CD1c-positive myeloid dendritic cell (primary cell): Measurements from ENCODE around the gene METRNL.
"Not testable (repeated sequence)": the region's sequence is repeated elsewhere in the genome, so short reads cannot be mapped to it uniquely, and the experiment has no call there.

Experiments used
- DNase-seq: peaks from one replicate; pipeline ENCODE4 v3.0.0-alpha.2; 2016; ENCODE audit errors: extremely low spot score

The METRNL gene

DNA sequence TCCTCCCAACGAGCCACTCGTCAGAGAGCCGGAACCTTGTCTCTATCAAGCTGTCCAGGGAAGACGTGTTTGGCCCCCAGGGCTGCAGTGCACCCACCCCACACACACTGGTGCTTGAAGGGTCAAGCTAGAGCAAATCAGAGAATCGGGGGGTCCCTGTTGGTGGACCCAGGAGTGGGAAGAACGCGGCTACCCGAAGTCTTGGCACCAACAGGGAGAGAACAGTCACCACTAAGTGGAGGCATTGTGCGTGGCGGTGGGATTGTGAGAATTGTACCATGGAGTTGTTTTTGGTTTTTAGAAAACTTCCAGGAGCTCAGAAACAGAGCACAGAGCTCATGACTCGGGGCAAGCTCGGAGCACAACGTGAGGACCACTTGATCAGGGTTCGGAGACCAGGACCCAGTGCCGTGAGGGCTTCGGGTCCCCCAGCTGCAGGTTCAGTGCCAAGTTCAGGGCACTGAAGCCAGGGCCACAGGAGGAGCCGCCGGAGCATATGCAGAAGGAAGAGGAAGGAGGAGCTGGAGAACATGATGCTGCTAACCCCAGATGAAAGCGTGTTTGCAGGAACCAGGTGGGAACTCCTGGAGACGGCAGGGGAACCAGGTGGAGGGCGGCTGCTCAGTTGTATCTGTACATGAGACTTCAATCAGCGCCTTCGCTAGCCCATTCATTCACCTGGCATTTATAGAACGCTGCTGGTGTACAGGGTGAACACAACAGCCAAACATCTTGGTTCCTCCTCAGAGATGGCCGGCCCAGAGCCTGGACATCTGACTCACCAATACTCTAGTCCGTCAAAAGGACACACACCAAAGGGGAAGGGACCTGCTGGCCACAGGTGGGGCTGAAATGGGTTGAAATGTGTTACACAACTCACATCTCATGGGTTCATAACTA, 42.8 kb downstream of the METRNL start:
- DNase-seq: no peak

DNA sequence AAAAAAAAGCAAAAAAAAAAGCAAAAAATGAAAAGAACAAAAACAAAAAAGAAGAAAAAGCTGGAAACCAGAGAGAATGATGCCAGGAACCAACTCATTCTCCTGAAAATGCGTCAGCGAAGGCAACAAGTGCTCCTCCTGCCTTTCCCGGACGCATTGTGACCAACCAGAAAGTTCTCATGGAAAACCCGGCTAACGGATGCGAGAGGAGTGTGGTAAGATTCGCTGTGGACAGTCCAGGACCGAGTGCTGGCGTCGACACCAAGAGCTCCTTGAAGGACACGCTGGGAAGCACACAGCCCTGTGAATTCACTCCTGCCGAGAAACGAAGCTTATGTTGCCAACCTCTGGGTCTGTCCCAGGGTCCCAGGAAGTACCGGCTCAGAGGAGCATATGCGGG, 43.4 kb downstream of the METRNL start:
- no peak for DNase-seq

DNA sequence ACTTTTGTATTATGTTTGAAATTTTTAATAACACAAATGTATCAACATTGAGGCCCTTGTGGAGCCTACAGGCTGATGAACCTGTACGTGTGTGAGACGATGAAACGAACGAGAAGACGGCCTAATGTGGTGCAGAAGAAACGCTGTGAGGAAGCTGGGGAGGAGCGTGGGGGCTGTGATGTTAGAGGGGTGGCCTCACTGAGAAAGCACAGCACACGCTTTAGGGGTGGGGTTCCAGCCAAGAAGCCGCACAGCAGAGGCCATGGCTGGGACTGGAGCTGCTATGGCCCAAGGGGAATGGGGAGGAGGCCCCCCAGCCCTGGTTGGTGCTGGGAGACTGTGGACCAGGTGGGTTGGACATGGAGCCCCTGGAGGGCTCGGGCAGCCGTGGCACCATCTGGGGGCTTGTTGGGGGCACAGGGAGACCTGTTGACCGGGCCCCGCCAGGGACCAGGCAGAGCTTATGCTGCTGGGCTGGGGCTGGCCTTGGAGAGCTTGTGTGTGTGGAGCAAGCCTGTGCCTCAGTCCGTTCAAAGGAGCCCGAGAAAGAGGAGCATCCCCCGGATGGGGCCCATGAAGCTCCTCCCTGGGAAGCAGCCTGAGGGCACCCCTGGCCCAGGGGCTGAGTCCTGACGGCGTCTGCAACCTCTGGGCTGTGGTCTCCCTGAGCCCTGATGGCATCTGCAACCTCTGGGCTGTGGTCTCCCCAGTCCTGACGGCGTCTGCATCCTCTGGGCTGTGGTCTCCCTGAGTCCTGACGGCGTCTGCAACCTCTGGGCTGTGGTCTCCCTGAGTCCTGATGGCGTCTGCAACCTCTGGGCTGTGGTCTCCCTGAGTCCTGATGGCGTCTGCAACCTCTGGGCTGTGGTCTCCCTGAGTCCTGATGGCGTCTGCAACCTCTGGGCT, 44.7 kb downstream of the METRNL start:
- DNase-seq: no peak

DNA sequence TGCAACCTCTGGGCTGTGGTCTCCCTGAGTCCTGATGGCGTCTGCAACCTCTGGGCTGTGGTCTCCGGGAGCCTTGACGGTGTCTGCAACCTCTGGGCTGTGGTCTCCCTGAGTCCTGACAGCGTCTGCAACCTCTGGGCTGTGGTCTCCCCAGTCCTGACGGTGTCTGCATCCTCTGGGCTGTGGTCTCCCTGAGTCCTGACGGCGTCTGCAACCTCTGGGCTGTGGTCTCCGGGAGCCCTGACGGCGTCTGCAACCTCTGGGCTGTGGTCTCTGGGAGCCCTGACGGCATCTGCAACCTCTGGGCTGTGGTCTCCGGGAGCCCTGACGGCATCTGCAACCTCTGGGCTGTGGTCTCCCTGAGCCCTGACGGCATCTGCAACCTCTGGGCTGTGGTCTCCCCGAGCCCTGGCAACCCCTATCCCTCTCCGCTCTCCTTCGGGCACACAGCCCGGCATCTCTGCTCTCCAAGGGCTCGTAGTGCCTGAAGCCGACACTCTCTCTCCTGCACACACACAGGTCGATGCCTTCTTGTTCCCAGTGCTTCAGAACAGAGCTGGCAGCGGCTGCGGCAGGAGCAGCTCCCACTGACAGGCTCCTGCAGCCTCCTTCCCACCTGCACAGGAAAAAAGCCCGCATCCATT, 45.6 kb downstream of the METRNL start:
- DNase-seq: no peak

DNA sequence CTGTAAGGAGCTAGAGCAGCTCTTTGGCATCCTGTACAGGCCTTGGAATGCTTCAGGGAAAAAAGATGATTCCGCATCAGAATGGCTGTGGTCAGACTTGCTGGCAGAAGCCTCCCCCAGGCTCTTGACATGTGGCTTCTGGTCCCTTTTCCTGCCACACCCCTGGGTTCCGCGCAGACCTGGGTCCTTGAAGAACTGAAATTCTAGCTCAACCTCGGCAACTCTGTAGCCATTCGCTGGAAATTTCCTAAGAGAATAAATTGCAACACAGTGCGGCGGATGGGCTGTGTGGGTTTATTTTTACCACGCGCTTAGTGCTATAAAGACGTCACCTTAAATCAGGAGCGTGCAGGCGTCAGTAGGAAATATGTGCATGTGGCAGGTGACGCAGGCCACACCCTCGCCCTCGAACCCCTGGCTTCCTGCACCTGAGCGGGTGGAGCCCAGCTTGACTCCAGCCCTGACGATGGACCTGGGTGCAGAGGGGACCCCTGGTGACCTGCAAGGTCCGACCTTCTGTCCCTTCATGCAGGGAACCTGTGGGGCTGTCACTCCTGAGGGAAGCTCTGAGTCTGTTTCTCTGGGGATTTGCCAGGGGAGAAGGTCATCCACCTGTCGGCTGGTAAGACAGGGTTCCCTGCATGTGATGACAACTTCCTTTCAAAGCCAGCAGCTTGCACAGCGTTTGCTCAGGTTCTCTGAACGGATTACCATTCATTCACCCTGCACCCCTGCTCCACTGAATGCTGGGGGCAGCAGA, 46.3 kb downstream of the METRNL start:
- peak; percentile 96 for DNase-seq

DNA sequence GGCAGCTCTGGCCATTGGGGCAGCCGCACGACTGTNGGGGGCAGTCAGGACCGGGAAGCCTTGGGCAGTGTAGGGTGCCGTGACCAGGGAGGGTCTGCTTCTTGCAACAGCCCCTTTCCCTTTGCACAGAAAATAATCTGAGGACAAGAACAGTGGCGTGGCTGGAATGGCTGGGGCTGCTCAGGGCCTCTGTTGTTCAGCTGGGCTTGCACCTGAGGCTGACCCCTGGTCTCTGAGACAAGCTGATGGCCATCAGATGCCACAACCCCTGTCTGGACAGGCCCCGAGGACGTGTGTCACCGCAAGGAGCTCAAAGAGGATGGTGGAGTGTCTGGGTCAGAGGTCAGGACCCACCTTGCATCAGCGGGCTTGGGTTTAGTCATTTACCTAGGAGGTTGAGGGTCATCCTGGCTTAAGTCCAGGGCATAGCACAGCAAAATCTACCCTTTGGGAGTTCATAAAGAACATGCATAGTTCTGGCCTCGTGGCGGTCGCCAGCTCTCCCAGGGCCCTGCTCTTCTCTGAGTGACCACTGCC, 46.9 kb downstream of the METRNL start:
- DNase-seq: peak; percentile 38

DNA sequence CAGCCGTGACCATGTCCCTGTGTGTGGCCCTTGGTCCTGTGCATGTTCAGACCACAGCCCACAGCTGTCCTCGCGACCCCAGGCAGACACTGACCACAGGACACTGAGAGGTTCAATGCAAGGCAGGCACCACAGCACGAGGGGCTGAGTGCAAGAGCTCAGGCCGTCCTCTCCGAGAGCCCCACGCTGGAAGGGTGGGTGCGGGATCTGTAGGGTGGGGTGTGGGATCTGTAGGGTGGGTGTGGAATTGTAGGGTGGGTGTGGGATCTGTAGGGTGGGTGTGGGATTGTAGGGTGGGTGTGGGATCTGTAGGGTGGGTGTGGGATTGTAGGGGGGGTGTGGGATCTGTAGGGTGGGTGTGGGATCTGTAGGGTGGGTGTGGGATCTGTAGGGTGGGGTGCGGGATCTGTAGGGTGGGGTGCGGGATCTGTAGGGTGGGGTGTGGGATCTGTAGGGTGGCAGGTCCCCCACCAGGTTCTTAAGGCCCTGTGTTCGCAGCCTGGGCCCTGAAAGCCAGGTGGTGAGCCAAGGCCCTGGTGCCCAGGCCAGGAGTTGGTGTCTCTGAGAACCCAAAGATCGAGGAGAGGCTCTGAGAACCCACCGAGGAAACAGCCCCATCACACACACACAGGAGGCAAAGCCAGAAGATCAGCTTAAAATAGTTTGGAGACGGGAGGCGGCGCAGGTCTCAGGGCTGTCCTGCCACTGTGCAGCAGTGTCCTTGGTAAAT, 48.2 kb downstream of the METRNL start:
- DNase-seq: no peak

DNA sequence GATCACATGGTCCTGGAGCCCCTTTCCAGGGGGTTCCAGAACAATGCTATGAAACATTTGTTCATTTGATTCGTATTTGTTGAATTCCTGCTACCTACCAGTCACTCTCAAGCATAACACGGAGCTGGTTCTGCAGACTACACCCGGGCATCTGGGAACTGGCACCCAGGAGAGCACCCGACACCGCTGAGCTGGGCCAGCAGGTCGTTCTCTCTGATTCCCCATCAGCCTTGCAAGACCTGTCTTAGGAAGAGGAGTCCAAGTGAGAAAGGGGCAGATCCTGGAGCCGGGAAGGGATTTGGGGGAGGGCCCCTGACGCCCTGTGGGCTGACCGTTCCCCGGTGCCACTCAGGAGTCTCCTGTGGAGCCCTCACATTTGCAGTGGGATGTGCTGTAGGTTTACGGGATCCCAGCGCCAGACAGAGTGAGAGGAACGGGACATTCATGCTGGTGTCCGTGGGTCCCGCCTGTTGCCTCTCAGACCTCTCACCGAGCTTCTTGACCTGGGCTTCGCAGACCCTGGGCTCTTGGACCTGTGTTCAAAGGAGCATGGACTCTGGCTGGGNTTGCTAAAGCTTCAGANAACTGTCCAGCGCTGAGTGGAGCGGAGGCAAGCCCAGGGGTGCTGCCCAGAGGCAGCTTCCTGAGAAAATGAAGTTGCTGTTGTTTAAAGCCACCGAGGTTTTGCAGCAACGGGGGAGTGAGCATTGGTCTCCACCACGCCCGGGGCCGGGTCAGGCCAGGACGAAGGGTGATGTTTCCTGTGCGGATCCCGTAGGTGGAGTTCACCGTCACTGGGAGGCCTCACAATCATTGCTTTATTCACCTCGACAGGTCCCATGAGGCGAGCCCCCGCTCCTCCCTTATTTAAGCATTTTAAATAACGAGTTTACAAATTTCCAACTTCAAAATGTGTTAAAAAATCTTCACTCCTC, 49.2 kb downstream of the METRNL start:
- DNase-seq: no peak

DNA sequence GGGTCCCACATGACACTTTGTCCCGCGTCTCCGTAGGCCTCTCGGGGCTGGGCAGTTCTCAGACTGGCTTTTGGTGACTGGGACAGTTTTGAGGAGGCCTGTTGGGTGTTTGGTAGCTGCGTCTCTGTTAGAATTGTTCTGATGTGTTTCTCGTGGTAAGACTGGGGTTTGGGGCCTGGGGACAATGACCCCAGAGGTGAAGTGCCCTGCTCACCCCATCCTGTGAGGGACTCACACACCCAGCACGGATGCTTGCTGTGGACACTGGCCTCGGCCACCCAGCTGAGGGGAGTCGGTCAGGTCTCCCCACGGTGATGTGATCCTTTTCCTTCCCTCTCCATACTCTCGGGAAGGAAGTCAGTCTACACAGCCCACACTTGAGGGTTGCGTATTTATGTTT, 50.3 kb downstream of the METRNL start:
- DNase-seq: no peak

DNA sequence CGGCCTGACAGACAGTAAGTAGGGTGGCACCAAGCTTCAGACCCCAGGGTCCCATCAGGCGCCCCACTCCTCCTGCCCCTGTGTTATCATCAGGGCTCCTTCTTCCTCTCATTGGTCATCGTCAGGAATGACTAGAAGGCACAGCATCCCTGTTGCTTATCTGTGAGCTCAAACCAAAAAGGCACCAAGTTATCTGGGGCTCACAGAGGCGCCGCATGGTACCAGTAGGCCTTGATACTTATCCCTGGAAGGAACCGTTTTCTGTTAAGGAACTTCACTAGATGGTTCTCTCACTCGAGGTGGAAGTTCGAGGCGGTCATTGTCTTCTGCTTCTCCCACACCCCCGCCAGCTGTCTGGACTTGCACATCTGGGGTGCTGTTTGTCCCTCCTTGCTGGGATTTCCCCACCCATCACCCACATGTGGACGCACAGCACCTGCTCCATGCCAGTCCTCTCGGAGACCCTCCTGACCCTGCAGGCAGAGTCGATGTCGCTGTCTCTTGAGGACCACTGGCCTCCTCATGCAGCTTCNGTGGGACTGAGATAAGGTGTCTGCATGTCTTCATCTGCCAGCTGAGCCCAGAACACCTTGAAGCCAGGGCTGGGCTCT, 52.1 kb downstream of the METRNL start:
- peak; percentile 38 for DNase-seq

DNA sequence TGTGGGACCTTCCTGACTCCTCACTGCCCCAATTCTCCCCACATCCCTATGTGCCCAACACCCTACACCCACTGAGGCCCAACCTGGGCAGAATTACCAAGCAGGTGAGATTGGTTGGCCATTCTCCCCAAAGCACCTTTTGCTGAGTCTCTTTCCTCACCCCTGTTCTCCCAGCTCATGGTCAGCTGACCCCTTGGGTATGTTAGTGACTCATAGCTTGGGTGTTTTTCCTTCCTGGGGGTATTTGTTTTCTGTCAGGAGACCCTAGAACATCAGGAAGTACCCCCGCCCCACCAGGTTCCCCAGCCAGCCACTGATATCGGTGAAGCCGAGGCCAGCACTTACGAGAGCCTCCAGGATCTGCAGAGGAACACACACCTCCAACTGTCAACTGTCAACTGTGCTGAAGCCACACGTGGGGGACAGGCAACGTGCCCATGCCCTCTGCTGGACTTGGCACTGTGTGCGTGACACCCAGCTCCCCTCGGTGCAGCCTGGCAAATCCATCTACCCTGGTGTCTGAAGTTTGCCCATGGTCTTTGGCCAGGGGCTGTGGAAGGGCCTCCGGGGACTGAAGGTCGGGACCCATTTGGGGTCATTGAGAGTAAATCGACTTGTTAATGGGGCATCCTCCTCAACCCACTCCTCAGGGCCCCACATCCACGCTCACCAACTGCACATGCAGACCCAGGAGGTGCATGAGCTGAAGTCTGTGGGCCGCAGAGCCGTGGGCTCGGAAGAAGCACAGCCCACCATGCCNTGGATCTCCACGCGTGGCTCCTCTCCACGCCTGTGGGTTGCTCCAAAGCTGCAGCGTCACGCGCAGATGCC, 53.1 kb downstream of the METRNL start:
- no peak for DNase-seq

DNA sequence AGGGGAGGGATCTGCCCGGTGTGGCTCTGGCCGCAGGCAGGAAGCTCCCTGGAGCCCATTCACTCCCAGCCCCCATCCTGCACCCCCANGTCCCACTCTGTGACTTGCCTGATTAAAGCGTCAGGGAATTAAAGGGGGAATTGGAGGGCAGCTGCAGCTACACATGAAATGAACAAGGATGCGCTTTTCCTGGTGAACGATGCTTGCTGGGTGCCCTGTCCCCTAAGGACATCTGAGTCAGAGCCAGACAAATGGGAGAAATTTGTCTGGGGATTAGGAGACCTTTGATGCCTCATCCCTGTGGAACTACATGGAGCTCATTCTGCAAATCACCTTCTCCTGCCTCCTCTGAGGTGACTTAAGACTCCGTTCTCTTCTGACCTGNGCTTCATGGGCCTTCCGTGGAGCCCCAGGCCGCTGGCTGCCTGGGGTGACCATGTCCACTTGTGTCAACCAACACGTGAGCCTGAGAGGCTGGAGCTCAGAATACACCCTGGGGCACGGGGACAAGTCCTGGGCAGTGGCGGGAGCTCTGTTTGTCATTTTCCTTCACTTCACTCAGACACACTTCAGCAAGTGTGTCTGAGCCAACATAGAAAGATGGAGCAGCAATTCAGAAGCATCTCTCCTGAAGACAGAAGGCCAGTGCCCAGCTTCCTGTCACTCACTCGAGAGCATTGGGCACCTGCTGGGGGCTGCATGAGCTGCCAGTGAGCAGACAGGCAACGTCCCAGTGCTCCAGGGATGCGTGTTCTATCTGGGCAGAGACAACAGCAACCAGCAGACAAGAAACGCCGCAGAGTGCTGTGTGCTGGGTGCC, 54.1 kb downstream of the METRNL start:
- no peak for DNase-seq

DNA sequence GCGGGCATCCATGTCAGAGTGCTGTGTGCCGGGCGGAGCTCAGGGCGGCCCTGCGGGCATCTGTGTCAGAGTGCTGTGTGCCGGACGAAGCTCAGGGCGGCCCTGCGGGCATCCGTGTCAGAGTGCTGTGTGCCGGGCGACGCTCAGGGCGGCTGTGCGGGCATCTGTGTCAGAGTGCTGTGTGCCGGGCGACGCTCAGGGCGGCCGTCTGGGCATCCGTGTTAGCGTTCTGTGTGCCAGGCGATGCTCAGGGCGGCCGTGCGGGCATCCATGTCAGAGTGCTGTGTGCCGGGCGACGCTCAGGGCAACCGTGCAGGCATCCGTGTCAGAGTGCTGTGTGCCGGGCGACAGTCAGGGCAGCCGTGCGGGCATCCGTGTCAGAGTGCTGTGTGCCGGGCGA, 55.0 kb downstream of the METRNL start:
- DNase-seq: not testable (repeated sequence)

DNA sequence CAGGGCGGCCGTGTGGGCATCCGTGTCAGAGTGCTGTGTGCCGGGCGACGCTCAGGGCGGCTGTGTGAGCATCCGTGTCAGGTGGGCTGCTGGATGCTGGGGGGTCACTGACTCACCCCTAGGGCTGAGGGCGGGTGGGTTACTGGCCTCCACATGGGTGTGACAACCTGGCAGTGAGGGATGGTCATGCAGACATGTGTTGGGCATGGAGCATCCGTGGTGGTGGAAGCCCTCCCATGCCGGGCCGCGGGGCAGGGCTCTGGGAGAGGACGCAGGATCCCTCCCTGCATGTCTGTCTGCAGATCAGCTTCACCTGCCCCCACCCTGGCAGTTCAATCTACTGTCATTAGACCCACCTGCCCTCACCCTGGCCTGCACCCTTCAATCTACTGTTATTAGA, 56.3 kb downstream of the METRNL start:
- no peak for DNase-seq

DNA sequence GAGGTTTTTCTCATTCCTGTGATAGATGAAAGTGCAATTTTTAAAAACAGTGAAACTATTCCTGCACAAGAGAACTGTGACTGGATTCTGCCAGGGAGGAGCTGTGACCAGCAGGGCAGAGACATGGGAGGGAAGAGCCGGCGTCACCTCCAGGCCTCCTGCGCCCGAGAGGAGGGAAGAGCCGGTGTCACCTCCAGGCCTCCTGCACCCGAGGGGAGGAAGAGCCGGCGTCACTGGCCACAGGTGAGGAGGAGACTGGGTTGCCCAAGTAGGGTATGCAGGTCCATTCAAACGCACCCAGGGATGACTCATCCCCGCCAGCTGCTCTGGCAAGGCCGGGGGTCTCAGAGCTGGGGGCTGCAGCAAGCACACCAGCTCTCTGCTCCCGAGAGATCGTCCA, 56.7 kb downstream of the METRNL start:
- no peak for DNase-seq

DNA sequence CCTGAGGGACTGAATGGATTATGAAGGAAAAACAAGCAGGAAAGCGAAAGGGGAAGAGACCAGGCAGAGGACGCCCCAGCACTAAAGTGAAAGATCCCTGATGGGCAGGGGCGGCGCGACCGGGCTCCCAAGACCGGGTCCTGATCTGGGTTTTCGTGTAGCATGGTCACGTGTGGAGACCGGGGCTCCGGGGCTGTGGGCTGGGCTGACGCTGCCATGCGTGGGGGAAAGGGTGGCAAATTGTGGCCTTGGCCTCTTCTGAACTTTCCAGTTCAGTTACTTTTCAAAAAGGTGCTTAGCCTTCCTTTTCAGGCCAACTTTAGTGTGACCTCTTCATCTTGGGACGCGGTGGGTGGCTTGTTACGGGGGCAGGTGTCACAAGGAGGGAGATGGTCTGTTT, 57.5 kb downstream of the METRNL start:
- no peak for DNase-seq

DNA sequence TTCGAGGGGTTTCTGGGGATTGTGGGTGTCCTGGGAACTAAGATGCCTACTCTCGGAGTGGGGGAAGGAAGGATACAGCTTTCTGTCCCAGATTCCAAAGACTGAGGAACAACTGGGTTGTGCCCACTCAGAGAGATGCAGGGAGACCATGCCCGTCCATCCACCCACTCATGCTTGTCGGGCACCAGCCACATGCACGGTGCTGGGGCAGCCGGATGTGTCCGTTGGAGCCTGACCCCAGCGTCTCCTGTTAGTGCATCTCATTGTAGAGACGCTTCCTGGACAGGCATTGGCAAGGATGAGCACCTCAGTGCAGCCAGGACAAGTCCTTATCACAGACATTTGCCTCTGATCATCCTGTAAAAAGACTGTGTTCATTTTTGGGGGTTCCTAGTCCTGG, 58.1 kb downstream of the METRNL start:
- no peak for DNase-seq
